ENCODE data around the gene MKS1. TPM values are rescaled to one million over a fixed set of nuclear protein-coding genes. Genes with fewer than 3 reads are reported as not detected.

Gene MKS1
- total RNA-seq = 10 to 100 TPM; 11.6 to 24.1 (median 15.2) TPM

DNA sequence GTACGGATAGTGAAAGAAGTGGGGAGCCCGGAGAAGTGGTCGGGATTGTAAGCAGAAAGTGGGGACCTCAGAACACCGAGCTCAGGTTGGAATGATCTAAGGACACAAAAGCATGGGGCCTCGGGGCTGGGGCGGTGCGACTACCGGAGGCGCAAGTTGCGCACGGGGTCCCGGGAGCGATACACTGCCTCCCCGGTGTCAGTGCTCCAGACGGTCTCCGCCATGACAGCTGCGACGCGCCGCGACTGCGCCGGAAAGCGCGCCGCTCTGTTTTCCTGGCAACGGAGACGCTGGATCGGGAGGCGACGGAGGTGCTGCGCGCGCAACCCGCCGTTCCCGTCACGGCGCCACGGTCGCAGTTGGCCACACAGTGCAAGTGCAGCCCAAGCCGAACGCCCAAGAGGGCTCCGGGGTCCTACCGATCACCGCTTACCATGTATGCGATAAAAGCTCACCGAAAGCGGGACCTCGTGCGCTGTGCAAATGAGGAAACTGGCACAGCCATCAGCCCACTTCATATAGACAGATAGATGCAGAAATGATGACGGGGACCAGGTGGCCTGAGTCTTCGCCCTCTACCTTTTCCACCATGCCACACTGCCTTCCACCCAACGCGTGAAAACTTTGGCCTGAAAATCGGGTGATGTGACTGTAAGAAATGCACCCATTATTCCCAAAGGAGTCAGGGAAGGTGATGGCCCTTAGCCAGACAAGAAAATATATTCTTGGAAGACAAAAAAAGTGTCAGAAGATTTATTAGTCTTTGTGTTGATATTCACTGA is at the start of gene MKS1:
Gene MKS1, minus strand, starts transcription at position 249 of the 782 bp plus-strand sequence. Its CDS starts 25 bp downstream, at position 224.
- WGBS, 2 donors = 8% methylated on average over 25 of the region's 56 CpGs
- Histone ChIP-seq H3K9me3 (no peaks in the 10 kb centered on the region), H3K27me3 (no peaks in the 10 kb centered on the region), H3K4me3 (replicated peaks in 1 of 3) (peak within 1 kb of the TSS; percentile 1 to 60 (median 55)), H3K4me1 (peaks cover 0 to 7% of the 10 kb centered on the region in 2 donors), H3K36me3 (peaks cover 2 to 11% of the 10 kb centered on the region in 2 donors), H3K27ac (peak within 1 kb of the TSS; percentile 23 to 67 (median 65))
- DNase-seq = peak; percentile 96
- TF ChIP-seq POLR2A (IDR thresholded peaks at IDR 0.05) (peak; percentile 33 to 82), CTCF (IDR thresholded peaks at IDR 0.05) (peak; percentile 24 to 89 (median 77))
- intact Hi-C loops (cut with DNase I) = no loop called here

GRCh38 chr17:58268326-58268725 is 49.3 kb upstream of the MKS1 start:
- no peaks in the 10 kb centered on the region for H3K27me3 ChIP-seq
- no peak overlapping the region for H3K4me3 ChIP-seq (replicated peaks in 1 of 3)
- intact Hi-C loops (cut with DNase I) = no loop called here
- no peak for TF ChIP-seq POLR2A (IDR thresholded peaks at IDR 0.05)
- TF ChIP-seq CTCF (IDR thresholded peaks at IDR 0.05) = no peak
- WGBS, 2 donors = 87 to 91% methylated on average over 12 of the region's 12 CpGs
- no peaks in the 10 kb centered on the region for H3K4me1 ChIP-seq
- H3K36me3 ChIP-seq = no peaks in the 10 kb centered on the region
- no peaks in the 10 kb centered on the region for H3K9me3 ChIP-seq
- DNase-seq = no peak
- no peak overlapping the region for H3K27ac ChIP-seq

DNA sequence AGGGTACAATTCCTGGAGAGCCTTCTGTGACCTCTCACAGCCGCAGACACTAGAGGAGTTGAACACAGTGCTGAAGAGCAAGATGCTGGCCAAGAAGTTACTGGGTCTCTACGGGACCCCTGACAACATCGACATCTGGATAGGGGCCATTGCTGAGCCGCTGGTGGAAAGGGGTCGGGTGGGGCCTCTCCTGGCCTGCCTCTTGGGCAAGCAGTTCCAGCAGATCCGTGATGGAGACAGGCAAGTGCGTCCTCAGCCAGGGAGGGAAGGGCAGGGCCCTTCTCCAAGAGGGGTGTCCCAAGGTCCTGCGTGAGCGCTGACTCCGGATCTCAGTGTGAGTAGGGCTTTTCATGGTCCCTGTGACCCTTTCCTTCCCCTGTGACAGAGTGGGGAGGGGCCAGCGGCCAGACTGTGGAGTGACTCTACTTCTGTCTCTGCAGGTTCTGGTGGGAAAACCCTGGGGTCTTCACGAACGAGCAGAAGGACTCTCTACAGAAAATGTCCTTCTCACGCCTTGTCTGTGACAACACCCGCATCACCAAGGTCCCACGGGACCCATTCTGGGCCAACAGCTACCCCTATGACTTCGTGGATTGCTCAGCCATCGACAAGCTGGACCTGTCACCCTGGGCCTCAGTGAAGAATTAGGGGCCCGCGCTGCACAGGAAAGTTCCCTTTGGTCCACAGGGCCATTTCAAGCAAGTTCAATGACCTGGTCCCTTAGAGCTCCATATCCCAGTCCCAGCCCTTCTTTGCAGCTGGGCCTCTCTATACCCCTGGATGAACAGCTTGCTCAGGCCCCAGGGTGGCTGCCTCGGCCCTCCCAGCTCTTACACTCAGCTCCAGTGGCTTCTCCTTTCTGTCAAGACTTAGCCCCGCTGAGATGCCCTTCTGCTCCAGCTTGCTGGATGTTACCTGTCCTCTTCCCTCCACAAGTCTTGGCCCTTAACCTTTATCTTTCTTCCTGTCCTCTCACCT is 48.6 kb upstream of the MKS1 start:
- Histone ChIP-seq H3K36me3 (no peaks in the 10 kb centered on the region), H3K4me1 (no peaks in the 10 kb centered on the region), H3K27ac (no peak overlapping the region), H3K9me3 (no peaks in the 10 kb centered on the region), H3K27me3 (no peaks in the 10 kb centered on the region), H3K4me3 (replicated peaks in 1 of 3) (no peak overlapping the region)
- DNase-seq = no peak
- intact Hi-C loops (cut with DNase I) = no loop called here
- no peak for TF ChIP-seq POLR2A (IDR thresholded peaks at IDR 0.05)
- TF ChIP-seq CTCF (IDR thresholded peaks at IDR 0.05) = no peak
- WGBS, 2 donors = 74 to 88% methylated on average over 6 to 16 of the region's 22 CpGs

DNA sequence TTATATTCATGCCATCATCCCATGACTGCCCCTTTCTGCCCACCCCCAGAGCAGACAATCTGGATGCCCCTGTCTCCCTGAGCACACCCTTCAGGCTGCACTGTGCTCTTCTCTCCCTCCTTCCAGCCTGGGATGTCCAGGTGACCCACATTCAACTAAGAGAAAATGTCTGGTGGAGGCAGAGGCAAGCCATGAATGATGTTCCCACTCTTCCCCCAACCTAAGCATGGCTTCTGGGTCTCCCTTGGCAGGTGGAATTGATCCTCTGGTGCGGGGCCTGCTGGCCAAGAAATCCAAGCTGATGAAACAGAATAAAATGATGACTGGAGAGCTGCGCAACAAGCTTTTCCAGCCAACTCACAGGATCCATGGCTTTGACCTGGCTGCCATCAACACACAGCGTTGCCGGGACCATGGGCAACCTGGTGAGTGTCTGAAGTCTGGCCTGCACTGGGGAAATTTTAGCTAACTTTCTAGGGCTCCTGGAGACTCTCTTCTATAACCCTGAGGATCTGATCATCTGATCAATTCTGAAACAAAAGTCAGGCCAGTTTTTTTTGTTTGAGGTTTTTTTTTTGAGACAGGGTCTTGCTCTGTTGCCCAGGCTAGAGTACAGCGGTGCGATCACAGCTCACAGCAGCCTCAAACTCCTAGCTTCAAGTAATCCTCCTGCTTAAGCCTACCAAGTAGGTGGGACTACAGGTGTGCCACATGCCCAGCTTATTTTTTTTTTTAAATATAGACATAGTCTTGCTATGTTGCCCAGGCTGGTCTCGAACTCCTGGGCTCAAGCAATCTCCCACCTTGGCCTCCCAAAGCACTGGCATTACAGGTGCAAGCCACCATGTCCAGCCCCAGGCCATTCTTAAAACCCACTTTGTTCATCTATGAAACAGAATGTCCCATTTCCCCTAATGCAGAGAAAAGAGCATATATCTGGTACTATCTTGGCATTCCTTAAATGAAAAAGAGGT is 47.1 kb upstream of the MKS1 start:
- Histone ChIP-seq H3K9me3 (no peaks in the 10 kb centered on the region), H3K4me3 (replicated peaks in 1 of 3) (no peak overlapping the region), H3K27ac (no peak overlapping the region), H3K4me1 (no peaks in the 10 kb centered on the region), H3K27me3 (no peaks in the 10 kb centered on the region), H3K36me3 (no peaks in the 10 kb centered on the region)
- WGBS, 2 donors = 93 to 94% methylated on average over 7 of the region's 7 CpGs
- TF ChIP-seq POLR2A (IDR thresholded peaks at IDR 0.05) (no peak), CTCF (IDR thresholded peaks at IDR 0.05) (no peak)
- DNase-seq = no peak
- intact Hi-C loops (cut with DNase I) = no loop called here
